SK-N-SH treated with all-trans-retinoic acid at 6 μM for 48 hours (cell line): Measurements from ENCODE around the gene CYGB.

Source experiments
- CREB5 ChIP-seq: fragments of 250-450 bp; sonication (Bioruptor Pico); IDR thresholded peaks from 2 replicates; pipeline ENCODE4 v1.5.1; 2020; ENCODE audit warnings: low read depth, mild to moderate bottlenecking, moderate library complexity
- CSRNP3 ChIP-seq: fragments of 250-450 bp; sonication (Bioruptor Pico); IDR thresholded peaks from 2 replicates; pipeline ENCODE4 v1.5.1; 2021; ENCODE audit warnings: mild to moderate bottlenecking, moderate library complexity
- POU6F1 ChIP-seq: fragments of 250-450 bp; sonication (Bioruptor Pico); IDR thresholded peaks from 2 replicates; pipeline ENCODE4 v1.8.0; 2021; ENCODE audit warnings: low read depth, mild to moderate bottlenecking, moderate library complexity, borderline replicate concordance
- RARB ChIP-seq: fragments of 250-450 bp; sonication (Bioruptor Pico); IDR thresholded peaks from 2 replicates; pipeline ENCODE4 v1.8.0; 2021; ENCODE audit warnings: mild to moderate bottlenecking, moderate library complexity

- TF ChIP-seq RARB (CRISPR knock-in tag) (no peak), POU6F1 (CRISPR knock-in tag) (no peak), CREB5 (CRISPR knock-in tag) (no peak), CSRNP3 (CRISPR knock-in tag) (no peak)
These were observed 11.1 kb upstream of the CYGB start for GRCh38 chr17:76548378-76549214.
